GM21447 (cell line): ENCODE results near the gene TRPM3.

Experiments used
- ATAC-seq: cut with Tn5 transposase; IDR thresholded peaks from one replicate; pipeline ENCODE4 v1.9.1; 2021; ENCODE audit not compliant: unreplicated experiment

TRPM3 gene

GRCh38 chr9:70498866-70499265 lies 622.6 kb downstream of the TRPM3 start:
- ATAC-seq: no peak

- no peak for ATAC-seq
Observed at GRCh38 chr9:70496244-70496643, 625.2 kb downstream of the TRPM3 start.

- no peak for ATAC-seq
Observed at GRCh38 chr9:70495514-70495913, 625.9 kb downstream of the TRPM3 start.

- no peak for ATAC-seq
Observed at GRCh38 chr9:70494221-70494620, 627.2 kb downstream of the TRPM3 start.

GRCh38 chr9:70493029-70493428 lies 628.4 kb downstream of the TRPM3 start:
- no peak for ATAC-seq

- no peak for ATAC-seq
Observed at GRCh38 chr9:70492319-70492777, 629.1 kb downstream of the TRPM3 start.

GRCh38 chr9:70491426-70492318 lies 629.7 kb downstream of the TRPM3 start:
- no peak for ATAC-seq

GRCh38 chr9:70490478-70490877 lies 630.9 kb downstream of the TRPM3 start:
- ATAC-seq: no peak

GRCh38 chr9:70488793-70489105 lies 632.7 kb downstream of the TRPM3 start:
- ATAC-seq: no peak

GRCh38 chr9:70488098-70488792 lies 633.2 kb downstream of the TRPM3 start:
- ATAC-seq: no peak

GRCh38 chr9:70486127-70486526 lies 635.3 kb downstream of the TRPM3 start:
- no peak for ATAC-seq

GRCh38 chr9:70485273-70485858 lies 636.1 kb downstream of the TRPM3 start:
- ATAC-seq: no peak

GRCh38 chr9:70484232-70485130 lies 636.9 kb downstream of the TRPM3 start:
- peak; percentile 84 for ATAC-seq

GRCh38 chr9:70481471-70481870 lies 640.0 kb downstream of the TRPM3 start:
- no peak for ATAC-seq

- ATAC-seq: no peak
Observed at GRCh38 chr9:70480405-70480980, 640.9 kb downstream of the TRPM3 start.

- no peak for ATAC-seq
Observed at GRCh38 chr9:70479880-70480291, 641.5 kb downstream of the TRPM3 start.
